ENCODE data around the gene ZSCAN31.
A peak's percentile ranks its signal among the peaks of the same experiment; 100 is the strongest.
"Not testable (repeated sequence)": the region's sequence is repeated elsewhere in the genome, so short reads cannot be mapped to it uniquely, and the experiment has no call there.

ZSCAN31 gene

DNA sequence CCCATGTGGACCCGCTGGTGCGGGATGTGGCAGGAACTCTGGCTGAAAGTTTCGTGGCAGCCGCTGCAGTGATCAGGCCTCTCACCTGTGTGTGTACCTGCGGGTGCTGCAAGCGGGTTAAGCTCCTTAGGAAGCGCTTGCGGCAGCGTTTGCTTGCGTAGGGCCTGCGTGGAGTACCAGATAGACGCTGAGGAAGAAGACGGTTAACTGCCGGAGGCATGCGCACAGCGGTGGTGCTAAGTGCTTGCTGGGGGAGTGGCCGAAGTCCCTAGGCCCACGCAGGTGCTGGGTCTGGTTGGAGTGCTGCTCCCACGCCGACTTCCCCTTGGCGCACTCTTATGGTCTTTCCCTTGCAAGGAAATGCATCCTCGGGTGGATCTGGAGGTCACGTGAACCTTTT is 23.0 kb downstream of the ZSCAN31 start:
- DNase-seq: no peak

DNA sequence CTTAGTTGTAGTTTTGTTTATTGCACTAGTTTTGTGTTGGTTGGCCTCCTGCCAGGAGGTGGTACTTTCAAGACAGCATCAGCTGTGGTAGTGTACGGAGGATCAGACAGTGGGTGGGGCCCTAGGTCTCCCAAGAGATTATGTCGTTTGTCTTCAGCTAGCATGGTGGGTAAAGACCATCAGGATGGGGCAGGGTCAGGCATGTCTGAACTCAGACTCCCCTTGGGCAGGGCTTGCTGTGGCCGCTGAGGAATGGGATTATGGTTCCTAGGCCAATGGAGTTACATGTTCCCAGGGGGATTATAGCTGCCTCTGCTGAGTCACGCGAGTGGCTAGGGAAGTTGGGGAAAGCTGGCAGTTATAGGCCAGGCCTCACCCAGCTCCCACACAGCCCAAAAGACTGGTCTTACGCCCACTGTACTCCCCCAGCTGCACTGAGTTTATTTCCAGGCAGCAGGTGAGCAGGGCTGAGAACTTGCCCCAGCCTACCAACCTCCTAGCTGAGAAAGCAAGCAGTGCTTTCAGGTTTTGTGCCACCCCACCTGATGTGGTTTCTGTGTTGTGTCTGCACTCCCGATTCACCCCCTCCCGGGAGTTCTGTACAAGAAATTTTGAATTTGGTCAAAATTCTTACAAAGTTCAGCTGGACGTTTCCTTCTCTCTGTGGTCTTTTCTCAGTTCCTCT is 24.7 kb downstream of the ZSCAN31 start:
- DNase-seq: no peak

DNA sequence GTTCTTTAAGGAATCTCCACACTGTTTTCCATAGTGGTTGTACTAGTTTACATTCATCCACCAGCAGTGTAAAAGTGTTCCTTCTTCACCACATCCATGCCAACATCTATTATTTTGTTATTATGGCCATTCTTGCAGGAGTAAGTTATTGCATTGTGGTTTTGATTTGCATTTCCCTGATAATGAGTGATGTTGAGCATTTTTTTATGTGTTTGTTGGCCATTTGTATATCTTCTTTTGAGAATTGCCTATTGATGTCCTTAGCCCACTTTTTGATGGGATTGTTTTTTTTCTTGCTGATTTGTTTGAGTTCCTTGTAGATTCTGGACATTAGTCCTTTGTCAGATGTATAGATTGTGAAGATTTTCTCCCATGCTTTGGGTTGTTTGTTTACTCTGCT is 29.6 kb downstream of the ZSCAN31 start:
- not testable (repeated sequence) for DNase-seq

DNA sequence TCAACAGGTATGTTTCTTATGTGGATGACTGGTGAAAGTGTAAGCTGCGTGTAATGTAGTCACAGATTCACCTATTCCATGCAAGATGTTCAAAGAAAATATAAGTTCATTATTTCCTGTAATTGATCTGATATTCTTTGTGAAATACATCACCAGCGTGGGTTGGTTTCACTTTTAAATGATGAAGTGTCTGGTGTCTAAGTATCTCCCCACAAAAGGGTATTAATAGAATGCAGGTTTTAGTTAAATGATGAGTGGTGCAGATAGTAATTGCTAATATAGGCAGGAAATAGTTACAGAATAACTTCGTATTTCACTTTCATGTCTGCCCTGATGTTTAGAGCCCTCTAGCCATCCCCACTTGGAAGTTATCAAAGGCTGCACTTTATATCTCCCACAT is 32.4 kb downstream of the ZSCAN31 start:
- DNase-seq: no peak

DNA sequence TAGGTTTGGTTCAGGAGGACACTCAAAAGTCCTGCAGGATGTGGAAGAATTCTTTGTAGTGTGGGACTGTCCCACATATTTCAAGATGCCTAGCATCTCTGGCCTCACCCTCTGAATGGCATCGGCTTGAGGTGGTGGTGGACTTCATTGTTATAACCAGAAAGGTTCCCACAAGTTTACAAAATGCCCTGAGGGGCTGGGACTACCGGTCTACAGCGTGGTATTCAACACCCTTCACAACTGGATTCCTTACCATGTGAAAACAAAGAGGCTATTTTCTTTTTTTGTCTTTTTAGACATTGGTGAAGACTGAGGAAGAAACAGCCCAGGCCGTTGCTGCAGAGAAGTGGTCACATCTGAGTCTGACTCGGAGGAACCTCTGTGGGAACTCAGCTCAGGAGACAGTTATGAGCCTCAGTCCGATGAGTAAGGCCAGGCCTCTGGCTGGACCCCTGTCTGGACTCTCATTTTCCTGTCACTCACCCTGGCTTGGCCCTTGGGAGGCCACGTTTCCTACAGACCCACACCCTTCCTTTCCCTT is 39.4 kb downstream of the ZSCAN31 start:
- no peak for DNase-seq

DNA sequence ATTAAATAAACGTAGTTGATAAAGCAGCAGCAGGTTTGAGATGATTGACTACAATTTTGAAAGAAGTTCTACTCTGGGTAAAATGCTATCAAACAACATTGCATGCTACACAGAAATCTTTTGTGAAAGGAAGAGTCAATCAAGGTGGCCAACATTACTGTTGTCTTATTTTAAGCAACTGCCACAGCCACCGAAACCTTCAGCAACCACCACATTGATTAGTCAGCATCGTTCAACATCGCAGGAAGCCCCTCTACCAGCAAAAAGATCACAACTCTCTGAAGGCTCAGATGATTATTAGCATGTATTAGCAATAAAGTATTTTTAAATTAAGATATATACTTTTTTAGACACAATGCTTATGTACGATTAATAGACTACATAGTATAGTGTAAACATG is 40.6 kb downstream of the ZSCAN31 start:
- no peak for DNase-seq

DNA sequence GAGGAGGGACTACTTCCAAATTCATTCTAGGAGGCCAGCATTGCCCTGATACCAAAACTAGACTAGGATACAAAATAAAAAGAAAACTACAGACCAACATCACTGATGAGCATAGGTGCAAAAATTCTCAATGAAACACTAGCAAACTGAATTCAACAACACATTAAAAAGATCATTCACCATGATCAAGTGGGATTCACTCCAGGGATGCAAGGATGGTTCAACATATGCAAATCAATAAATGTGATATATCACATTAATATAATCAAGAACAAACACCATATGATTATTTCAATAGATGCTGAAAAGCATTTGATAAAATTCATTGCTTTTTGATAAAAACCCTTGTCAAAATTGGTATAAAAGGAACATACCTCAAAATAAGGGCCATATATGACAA is 44.4 kb downstream of the ZSCAN31 start:
- DNase-seq: no peak

DNA sequence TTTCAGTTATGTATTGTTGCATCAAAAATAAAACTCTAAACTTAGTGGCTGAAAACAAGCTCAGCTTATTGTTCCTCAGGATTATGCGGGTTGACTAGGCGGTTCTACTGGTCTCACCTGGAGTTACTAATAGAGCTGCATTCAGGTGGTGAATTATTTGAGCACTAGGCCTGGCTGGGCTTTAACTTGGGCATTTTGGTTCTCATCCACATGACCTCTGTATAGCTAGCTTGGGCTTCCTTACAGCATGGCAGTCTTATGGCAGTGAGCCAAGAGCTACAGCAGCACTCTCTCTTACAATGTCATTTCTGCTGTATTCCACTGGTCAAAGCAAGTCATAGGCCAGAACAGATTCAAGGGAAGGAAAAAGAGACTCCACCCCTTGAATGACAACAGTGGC is 53.0 kb downstream of the ZSCAN31 start:
- no peak for DNase-seq

DNA sequence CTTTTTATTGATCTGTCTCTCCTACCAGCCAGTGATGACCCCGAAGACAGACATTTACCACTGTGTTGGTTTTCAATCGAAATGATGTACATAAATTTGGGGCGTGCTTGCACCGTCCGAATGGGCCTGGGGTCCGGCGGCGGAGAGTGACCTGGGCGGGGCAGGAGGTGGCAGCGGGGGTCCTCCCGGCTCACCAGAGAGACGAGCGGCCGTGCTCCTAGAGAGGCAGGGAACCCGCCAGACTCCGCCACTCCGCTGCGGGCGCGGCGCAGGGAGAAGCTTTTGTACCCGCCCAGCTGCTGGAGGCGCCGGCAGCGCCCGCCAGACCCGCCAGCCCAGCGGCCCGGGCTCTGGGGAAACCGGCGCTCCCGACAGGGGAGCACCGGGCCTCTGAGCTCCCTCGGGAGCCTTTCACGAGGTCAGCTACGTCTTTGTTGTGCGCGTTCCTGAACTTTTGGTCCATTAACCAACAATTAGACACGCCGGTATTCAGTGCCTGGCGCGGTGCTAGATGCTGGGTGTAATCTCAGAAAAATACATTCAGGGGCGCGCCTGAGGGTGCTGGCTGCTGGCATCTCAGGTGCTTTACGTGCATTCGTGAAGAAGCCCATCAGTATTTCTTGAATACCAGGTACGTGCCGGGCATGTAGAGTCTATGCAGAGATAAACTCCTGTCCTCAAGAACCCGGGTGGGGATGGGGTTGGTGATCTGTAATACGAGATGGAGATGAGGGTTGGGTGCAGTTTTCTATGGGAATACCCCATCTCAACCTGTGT is 54.5 kb downstream of the ZSCAN31 start, which contains the start of gene PGBD1:
TSS of gene PGBD1 (plus strand) at position 285 of the 777 bp plus-strand sequence. CDS start 2,242 bp downstream, outside the sequence.
- DNase-seq: peak; percentile 83

DNA sequence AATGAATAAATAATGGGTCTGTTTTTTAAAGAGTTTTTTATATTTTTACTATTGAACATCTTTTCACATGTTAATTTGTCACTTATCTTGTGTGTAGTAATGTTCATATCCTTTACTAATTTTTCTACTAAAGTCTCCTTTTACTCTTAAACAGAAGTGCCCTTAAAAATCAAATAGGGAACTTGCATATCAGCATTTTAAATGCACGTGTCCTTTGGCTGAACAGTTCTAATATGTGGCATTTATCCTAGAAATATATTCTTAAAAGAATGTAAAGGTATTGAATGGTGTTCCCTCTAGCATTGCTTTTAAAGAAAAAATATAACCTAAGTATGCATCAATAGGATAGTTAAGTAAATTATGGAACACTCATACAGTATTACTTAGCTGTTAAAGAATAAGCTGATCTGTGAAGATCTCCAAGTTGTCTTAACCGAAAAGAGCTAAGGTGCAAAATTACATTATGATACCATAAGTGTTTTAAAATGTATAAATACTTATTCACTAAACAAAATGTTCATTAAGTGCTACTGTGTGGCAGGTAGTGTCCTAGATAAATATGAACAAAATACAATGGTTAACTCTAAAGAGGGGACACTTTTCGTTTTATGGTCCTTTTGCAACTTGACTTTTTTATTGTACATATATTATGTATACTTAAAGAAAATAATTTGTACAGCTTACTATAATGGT is 55.2 kb downstream of the ZSCAN31 start:
- no peak for DNase-seq

DNA sequence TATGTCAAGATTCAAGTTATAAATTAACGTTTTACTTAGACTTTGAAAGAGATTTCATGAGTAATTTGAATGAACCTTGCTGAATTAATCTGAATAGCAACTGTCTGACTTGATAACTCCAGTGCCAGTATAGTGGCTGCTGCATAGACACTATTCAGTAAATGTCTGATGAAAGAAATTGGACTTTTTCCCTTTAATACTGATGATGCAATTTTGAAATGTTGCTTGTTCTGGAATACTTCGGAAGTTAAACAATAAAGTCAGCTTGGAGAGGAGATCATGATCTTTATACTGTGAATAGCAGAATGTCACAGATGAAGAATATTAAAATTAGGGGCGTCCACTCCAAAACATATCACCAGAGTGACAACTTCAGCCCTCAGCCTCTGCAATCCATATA is 58.2 kb downstream of the ZSCAN31 start:
- no peak for DNase-seq

DNA sequence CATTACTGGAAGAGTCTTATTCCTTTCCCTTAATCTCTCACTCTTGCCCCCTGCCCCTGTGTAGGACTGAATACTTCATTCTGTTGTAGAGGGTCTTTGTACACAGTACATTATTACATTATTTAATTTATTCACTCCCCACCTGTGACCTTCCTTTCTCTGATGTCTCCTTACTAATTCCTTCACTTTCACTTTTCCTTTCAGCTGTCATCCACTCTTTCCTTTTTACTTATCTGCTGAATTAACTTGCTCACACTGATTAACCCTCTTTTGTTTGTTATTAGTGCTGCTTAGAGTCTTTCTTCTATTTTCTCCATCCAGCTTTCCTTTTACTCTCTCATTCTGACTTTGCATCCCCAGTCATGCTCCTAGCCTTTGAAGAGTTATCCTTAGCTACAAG is 61.1 kb downstream of the ZSCAN31 start:
- DNase-seq: no peak

Data from right hindlimb (tissue), 1 donor.